ENCODE measurements around the gene SLC8B1.

SLC8B1 gene

DNA sequence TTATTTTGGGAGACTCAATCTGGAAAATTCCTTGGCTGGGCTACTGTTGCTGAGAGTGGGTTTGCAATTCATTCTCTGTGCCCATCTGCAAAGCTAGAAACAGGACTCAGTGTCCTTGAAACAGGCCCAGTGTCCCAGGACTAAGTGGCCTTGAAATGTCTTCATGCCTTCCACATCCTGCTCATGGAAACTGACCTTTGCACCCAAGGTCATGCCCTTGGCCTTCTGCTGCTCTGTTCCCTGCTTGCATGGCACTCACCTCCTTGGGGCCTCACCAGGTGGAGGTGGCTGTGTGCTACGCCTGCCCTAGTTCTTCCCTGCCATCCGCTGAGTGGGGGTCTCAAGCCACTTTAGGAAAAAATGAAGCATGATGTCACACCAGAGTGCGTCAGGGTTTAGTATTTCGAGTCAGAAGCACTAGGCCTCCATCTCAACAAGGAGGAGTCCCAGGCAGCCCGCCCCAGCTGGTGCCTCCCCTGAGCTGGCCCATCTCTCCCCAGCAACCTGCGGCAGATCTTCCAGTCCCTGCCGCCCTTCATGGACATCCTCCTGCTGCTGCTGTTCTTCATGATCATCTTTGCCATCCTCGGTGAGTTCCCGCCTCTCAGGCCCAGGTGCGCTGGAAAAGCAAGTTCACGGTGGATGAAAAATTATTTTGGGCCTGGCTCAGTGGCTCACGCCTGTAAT, 65.5 kb downstream of the SLC8B1 start:
- Histone ChIP-seq H3K4me1 (ENCODE audit: insufficient read depth, low read length) (no peaks in the 10 kb centered on the region; the same call in 1 of the 2 replicates), H3K9me3 (ENCODE audit: control insufficient read depth, insufficient read depth, low read length) (no peaks in the 10 kb centered on the region), H3K9ac (ENCODE audit: low read depth, low read length) (no peak overlapping the region), H3K36me3 (ENCODE audit: insufficient read depth, low read length) (no peaks in the 10 kb centered on the region; the same call in 1 of the 2 replicates)

DNA sequence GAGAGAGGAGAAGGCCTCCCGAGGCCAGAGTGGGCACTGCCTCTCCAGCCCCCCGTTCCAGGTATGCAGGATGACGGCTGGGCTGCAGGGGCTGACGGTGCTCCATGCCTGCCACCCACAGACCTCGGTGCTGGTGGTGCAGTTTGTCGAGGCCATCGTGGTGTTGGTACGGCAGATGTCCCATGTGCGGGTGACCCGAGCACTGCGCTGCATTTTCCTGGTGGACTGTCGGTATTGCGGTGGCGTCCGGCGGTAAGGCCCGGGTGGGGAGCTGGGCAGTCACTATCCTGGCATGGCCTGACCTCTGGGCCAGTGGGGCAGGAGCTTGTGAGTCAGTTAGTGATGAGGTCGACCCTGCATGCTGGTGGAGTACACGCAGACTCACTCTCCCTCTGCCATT, 66.3 kb downstream of the SLC8B1 start:
- H3K9me3 ChIP-seq (ENCODE audit: control insufficient read depth, insufficient read depth, low read length) = no peaks in the 10 kb centered on the region
- H3K9ac ChIP-seq (ENCODE audit: low read depth, low read length) = no peak overlapping the region
- no peaks in the 10 kb centered on the region for H3K36me3 ChIP-seq (ENCODE audit: insufficient read depth, low read length)
- no peaks in the 10 kb centered on the region; the same call in 1 of the 2 replicates for H3K4me1 ChIP-seq (ENCODE audit: insufficient read depth, low read length)

DNA sequence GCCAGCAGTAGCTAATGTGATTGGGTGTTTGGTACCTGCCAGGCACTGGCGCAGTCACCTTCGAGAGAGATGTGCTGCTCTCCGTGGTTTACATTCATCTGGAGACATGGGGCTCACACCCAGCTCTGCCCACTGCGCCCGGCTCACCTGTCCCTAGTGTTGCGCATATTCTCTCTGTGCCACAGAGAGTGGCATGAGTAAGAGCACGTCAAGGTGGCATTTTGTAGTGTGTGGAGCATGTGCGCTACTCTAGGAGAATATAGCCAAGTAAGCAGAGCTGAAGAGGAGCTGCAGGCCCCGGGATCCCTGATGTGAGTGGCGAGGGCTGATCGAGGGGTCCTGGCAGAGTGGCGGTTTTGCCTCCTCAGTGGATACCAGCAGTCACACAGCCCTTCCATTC, 66.8 kb downstream of the SLC8B1 start:
- Histone ChIP-seq H3K4me1 (ENCODE audit: insufficient read depth, low read length) (no peaks in the 10 kb centered on the region; the same call in 1 of the 2 replicates), H3K9ac (ENCODE audit: low read depth, low read length) (no peak overlapping the region), H3K36me3 (ENCODE audit: insufficient read depth, low read length) (no peaks in the 10 kb centered on the region), H3K9me3 (ENCODE audit: control insufficient read depth, insufficient read depth, low read length) (no peaks in the 10 kb centered on the region)

DNA sequence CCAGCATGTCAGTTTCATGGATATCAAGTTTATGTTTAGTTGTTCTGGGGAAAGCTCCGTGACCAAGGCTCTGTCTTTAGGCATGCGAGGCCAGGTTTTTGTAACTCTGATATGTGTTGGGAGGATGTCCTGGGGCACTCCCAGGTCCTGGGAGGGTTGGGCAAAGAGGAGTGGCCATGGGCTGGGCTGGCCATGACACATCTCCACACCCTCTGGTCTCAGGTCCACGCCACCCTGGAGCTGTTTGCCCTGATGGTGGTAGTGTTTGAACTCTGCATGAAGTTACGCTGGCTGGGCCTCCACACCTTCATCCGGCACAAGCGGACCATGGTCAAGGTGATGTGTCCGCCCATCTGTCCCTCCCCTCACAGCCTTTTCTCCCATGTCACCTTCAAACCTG, 67.3 kb downstream of the SLC8B1 start:
- H3K4me1 ChIP-seq (ENCODE audit: insufficient read depth, low read length) = no peaks in the 10 kb centered on the region; the same call in 1 of the 2 replicates
- H3K9me3 ChIP-seq (ENCODE audit: control insufficient read depth, insufficient read depth, low read length) = no peaks in the 10 kb centered on the region
- no peak overlapping the region for H3K9ac ChIP-seq (ENCODE audit: low read depth, low read length)
- H3K36me3 ChIP-seq (ENCODE audit: insufficient read depth, low read length) = no peaks in the 10 kb centered on the region

DNA sequence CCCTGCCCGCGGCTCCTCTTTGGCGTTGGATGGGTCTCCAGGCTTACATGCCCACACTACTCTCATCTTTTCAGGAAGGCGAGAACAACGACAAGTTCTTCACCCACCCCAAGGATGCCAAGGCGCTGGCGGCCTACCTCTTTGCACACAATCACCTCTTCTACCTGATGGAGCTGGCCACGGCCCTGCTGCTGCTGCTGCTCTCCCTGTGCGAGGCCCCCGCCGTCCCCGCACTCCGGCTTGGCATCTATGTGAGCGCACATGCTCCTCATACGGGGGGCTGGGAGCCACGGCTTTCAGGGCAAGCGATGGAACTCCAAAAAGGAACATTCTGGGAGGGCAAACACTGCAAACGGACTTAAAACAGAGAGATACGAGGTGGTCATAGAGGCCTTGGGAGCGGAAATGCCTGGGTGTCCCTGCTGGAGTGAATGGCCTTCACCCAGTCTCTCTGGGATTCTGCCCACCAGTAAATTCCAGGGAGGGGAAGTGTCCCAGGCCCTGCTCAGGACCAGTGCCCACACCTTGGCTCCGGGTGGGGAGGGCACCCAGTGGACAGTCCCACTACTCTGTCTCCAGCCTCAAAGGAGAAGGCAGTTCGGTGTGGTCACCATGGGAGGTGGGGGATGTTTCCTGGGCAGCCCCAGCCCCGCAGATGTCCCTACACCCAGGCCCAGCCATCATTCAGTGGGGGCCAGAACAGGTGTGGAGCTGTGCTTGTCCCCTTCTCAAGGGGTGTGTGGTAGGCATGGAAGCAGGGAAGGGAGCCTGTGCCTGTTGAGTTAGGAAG, 68.6 kb downstream of the SLC8B1 start:
- no peaks in the 10 kb centered on the region for H3K4me1 ChIP-seq (ENCODE audit: insufficient read depth, low read length)
- no peaks in the 10 kb centered on the region for H3K36me3 ChIP-seq (ENCODE audit: insufficient read depth, low read length)
- H3K9me3 ChIP-seq (ENCODE audit: control insufficient read depth, insufficient read depth, low read length) = no peaks in the 10 kb centered on the region
- H3K9ac ChIP-seq (ENCODE audit: low read depth, low read length) = no peak overlapping the region

DNA sequence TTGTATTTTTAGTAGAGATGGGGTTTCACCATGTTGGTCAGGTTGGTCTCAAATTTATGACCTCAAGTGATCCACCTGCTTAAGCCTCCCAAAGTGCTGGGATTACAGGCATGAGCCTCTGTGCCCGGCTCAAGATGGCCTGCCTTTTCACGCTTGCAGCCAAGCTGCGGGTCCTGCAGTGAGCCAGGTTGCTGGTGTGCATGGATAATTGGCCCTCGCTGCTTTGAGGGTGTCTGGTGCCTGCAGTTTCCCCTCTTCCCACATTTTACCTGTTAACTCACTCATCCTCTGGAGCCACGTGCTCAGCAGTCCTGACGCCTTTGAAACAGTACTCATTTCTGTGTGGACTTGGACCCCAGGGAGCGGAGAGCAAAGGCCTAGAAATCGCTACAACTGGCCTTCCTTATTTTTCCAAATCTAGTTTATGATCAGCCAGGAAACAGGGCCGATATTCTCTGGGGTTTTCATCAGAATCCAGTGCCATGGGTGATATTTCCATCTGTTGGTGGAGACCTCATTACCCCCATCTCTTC, 71.4 kb downstream of the SLC8B1 start:
- H3K9ac ChIP-seq (ENCODE audit: low read depth, low read length) = no peak overlapping the region
- H3K9me3 ChIP-seq (ENCODE audit: control insufficient read depth, insufficient read depth, low read length) = no peaks in the 10 kb centered on the region
- H3K4me1 ChIP-seq (ENCODE audit: insufficient read depth, low read length) = peaks cover 9% of the 10 kb centered on the region; the same call in 1 of the 2 replicates
- no peaks in the 10 kb centered on the region for H3K36me3 ChIP-seq (ENCODE audit: insufficient read depth, low read length)

DNA sequence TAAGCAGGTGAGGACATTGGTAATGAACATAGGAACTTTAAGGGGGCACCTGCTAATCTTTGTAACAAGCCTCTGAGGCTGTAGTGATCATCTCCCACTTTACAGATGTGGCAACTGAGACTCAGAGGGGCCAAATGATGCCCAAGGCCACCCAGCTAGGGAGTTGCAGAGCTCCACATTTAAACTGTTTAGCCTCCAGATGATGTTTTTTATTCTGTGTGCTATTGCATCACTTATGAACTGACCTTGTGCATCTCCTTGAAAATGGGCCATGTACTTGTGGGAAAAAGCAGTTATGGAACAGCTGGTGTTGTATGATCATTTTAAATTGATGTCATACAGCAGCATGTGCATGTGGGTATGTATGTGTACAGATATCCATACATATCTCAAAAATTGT, 72.2 kb downstream of the SLC8B1 start:
- no peaks in the 10 kb centered on the region for H3K36me3 ChIP-seq (ENCODE audit: insufficient read depth, low read length)
- H3K4me1 ChIP-seq (ENCODE audit: insufficient read depth, low read length) = peaks cover 9% of the 10 kb centered on the region; the same call in 1 of the 2 replicates
- no peak overlapping the region for H3K9ac ChIP-seq (ENCODE audit: low read depth, low read length)
- no peaks in the 10 kb centered on the region for H3K9me3 ChIP-seq (ENCODE audit: control insufficient read depth, insufficient read depth, low read length)

DNA sequence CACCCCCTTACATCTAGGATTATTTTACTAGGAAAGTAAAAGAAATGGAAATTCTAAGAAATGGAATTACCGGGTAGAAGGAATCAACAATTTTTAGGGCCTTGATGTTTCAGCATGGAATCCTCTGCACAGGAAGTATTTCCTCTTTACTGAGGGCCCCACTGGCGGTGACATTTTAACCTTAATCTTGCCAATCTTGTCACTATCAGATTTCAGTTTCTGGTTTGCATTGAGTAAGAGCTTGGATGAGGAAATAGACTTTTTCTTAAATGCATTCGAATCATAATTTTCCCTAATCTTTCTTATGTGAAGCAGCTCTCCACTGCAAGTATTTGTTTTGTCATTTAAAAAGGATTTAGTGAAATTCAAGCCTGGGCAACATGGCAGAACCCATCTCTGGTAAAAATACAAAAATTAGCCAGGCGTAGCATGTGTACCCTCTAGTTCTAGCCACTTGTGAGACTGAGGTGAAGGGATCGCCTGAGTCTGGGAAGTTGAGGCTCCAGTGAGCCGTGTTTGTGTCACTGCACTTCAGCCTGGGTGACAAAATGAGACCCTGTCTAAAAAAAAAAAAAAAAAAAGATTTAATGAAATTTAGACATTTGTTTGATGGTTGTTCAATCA, 73.0 kb downstream of the SLC8B1 start:
- no peak overlapping the region for H3K9ac ChIP-seq (ENCODE audit: low read depth, low read length)
- no peaks in the 10 kb centered on the region for H3K9me3 ChIP-seq (ENCODE audit: control insufficient read depth, insufficient read depth, low read length)
- peaks cover 9% of the 10 kb centered on the region; the same call in 1 of the 2 replicates for H3K4me1 ChIP-seq (ENCODE audit: insufficient read depth, low read length)
- H3K36me3 ChIP-seq (ENCODE audit: insufficient read depth, low read length) = no peaks in the 10 kb centered on the region

DNA sequence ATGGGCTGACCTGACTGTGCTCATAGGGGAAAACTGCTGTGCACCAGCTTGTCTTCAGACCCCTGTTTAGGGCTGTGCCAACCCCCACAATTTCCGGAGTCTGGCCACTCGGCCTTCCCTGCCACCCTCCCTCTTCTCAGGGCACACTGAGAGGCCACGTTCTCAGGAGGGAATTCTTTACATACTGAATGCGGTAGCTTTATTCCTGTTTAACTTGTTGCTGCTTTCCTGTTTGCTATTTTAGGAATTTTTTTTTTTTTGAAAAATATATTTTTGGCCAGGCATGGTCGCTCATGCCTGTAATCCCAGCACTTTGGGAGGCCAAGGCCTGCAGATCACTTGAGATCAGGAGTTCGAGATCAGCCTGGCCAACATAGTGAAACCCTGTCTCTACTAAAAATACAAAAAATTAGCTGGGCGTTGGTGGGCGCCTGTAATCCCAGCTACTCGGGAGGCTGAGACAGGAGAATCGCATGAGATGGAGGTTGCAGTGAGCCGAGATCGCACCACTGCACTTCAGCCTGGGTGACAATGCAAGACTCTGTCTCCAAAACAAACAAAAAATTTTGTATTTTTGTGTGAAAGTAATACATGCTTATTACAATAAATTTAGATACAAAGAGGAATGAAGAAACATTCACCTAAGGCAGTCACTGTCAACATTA, 74.1 kb downstream of the SLC8B1 start:
- H3K9me3 ChIP-seq (ENCODE audit: control insufficient read depth, insufficient read depth, low read length) = no peaks in the 10 kb centered on the region
- peaks cover 9% of the 10 kb centered on the region; the same call in 1 of the 2 replicates for H3K4me1 ChIP-seq (ENCODE audit: insufficient read depth, low read length)
- no peaks in the 10 kb centered on the region for H3K36me3 ChIP-seq (ENCODE audit: insufficient read depth, low read length)
- H3K9ac ChIP-seq (ENCODE audit: low read depth, low read length) = no peak overlapping the region

DNA sequence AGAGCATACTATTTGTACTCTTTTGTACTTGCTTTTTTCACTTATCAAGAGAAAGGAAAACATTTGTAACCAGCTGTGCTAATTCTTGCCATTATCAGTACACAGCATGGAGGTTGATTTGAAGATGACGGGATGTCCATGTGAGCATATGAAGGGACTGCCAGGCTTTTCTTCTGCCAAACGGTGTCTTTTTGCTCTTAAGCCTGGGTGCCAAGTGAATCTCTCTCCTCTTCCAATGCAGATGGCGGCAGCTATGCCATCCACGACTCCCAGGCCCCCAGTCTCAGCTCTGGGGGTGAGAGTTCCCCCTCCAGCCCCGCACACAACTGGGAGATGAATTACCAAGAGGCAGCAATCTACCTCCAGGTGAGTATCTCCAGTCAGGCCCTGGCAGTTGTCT, 74.8 kb downstream of the SLC8B1 start:
- no peaks in the 10 kb centered on the region for H3K9me3 ChIP-seq (ENCODE audit: control insufficient read depth, insufficient read depth, low read length)
- peaks cover 9% of the 10 kb centered on the region; the same call in 1 of the 2 replicates for H3K4me1 ChIP-seq (ENCODE audit: insufficient read depth, low read length)
- H3K9ac ChIP-seq (ENCODE audit: low read depth, low read length) = no peak overlapping the region
- no peaks in the 10 kb centered on the region for H3K36me3 ChIP-seq (ENCODE audit: insufficient read depth, low read length)

DNA sequence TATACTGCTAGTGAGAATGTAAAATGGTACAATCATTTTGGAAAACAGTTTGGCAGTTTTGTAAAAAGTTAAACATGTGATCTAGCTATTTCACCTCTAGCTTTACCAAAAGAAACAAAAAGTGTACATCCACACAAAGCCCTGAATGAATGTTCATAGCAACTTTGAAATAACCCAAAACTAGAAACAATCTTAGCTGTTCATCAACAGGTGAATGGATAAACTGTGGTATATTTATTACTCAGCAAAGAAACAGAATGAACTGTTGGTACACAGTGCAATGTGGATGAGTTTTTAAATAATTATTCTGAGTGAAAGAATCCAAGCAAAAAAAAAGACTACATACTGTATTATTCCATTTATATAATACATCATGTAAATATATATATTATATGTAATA, 77.3 kb downstream of the SLC8B1 start:
- no peaks in the 10 kb centered on the region; the same call in 1 of the 2 replicates for H3K9me3 ChIP-seq (ENCODE audit: control insufficient read depth, insufficient read depth, low read length)
- no peaks in the 10 kb centered on the region for H3K36me3 ChIP-seq (ENCODE audit: insufficient read depth, low read length)
- no peak overlapping the region for H3K9ac ChIP-seq (ENCODE audit: low read depth, low read length)
- H3K4me1 ChIP-seq (ENCODE audit: insufficient read depth, low read length) = peaks cover 9% of the 10 kb centered on the region; the same call in 1 of the 2 replicates

DNA sequence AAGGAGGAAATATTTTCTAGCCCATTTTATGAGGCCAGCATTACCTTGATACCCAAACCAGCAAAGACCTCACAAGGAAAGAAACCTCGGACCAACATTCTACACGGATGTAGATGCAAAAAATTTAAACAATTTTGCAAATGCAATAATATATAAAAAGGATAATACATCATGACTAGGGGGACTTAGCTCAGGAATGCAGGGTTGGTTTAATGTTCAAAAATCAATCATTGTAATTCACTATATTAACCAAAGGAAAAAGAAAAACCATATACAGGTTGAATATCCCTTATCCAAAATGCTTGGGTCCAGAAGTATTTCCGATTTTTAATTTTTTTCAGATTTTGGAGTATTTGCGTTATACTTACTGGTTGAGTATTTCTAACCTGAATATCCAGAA, 80.6 kb downstream of the SLC8B1 start:
- no peaks in the 10 kb centered on the region; the same call in 1 of the 2 replicates for H3K9me3 ChIP-seq (ENCODE audit: control insufficient read depth, insufficient read depth, low read length)
- 0 out of 2 replicates have a peak, but pooled peaks cover 2% of the 10 kb centered on the region for H3K4me1 ChIP-seq (ENCODE audit: insufficient read depth, low read length)
- H3K9ac ChIP-seq (ENCODE audit: low read depth, low read length) = no peak overlapping the region
- peaks cover 3% of the 10 kb centered on the region; the same call in 1 of the 2 replicates for H3K36me3 ChIP-seq (ENCODE audit: insufficient read depth, low read length)

DNA sequence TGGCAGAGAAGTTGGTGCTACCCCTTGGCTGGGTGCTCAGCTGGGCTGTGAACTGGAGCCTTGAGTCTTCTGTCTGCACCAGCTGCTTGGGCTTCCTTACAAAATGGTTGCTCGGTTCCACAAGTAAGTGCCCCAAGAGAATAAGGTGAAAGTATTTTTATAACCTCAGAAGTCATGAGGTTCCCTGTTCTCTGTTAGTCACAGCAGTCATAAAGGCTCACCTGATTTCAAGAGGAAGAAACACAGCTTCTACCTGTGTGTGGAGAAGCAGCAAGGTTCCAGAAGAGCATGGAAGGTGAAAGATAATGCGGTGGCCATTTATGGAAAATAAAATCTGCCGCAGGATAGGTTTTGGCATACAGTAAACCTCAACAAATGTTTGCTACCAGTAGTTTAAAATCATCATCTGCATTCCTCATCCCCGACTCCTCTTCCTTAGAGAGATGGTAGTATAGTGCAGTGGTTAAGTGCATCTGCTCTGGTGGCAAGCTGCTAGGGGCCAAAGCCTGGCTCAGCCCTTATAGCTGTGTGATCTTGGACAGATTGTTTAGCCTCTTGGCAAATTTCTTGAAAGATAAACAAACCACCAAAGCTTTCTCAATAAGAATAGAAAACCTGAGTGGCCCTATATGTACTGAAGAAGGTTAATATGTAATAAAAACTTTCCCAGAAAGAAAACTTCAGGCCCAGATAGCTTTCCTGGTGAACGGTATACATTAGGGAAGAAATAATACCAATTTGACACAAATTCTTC, 81.2 kb downstream of the SLC8B1 start:
- no peaks in the 10 kb centered on the region; the same call in 1 of the 2 replicates for H3K9me3 ChIP-seq (ENCODE audit: control insufficient read depth, insufficient read depth, low read length)
- H3K36me3 ChIP-seq (ENCODE audit: insufficient read depth, low read length) = peaks cover 3% of the 10 kb centered on the region; the same call in 1 of the 2 replicates
- no peak overlapping the region for H3K9ac ChIP-seq (ENCODE audit: low read depth, low read length)
- no peaks in the 10 kb centered on the region for H3K4me1 ChIP-seq (ENCODE audit: insufficient read depth, low read length)
